ENCODE data around the gene CHD3.
"Not testable (repeated sequence)": the region's sequence is repeated elsewhere in the genome, so short reads cannot be mapped to it uniquely, and the experiment has no call there.

CHD3 gene

DNA sequence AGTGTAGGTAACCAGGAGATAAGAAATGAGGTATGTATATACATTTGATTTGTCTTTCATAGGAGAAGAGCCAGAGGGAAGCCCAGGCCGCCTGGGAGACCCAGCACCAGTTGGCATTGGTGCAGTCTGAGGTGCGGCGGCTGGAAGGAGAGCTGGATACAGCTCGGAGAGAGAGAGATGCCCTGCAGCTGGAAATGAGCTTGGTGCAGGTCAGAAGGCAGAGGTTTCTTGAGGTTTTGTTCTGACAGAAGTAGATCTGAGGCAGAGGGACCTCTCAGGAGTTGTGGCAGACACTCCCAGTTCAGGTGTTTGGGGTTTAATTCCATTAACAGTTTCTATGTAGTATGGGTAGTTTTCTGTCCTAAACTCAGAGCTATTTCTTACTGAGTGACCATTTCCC lies 51.4 kb downstream of the CHD3 start:
- DNase-seq, result no peak

DNA sequence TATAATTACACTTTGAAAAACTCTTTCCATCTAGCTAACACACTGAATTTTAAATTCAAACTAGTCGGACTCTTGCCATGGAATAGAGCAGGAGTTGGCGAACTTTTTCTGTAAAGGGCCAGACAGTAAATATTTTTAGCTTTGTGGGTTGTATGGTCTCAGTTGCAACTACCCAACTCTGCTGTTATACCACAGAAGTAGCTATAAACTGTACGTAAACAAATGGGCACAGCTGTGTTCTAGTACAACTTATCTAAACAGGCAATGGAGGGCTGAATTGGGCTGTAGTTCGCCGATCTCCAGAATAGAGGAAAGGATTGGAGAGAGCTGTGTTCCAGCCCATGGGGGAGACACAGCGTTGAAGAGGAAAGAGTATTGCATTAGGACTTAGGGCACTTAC lies 52.2 kb downstream of the CHD3 start:
- no peak for DNase-seq

DNA sequence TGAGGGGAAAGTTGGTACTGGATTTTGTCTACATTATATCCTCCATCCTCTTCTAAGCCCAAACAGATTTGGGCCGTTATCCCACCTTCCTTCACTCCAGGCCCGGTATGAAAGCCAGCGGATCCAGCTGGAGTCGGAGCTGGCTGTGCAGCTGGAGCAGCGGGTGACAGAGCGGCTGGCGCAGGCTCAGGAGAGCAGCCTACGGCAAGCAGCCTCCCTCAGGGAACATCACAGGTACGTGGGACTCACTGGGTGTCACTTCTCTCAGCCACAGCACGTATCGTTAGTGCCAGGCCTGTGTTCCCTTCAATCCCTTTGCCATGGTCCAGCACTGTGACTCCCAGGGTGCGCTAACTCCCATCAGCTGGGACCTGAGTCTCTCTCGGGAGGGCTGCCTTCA lies 54.7 kb downstream of the CHD3 start:
- DNase-seq, result no peak

DNA sequence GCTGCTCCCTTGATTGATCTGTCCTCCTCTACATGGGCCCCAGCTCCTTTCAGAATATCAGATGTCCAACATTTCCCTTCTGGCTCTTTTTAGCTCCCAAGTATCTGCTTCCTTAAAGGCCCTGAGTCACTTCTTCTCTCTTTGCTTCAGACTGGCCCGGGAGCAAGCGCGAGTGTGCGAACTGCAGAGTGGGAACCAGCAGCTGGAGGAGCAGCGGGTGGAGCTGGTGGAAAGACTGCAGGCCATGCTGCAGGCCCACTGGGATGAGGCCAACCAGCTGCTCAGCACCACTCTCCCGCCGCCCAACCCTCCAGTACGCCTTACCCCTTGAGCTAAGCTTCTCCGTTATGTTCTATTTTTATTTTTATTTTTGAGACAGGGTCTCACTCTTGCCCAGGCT lies 55.7 kb downstream of the CHD3 start:
- DNase-seq, result no peak

DNA sequence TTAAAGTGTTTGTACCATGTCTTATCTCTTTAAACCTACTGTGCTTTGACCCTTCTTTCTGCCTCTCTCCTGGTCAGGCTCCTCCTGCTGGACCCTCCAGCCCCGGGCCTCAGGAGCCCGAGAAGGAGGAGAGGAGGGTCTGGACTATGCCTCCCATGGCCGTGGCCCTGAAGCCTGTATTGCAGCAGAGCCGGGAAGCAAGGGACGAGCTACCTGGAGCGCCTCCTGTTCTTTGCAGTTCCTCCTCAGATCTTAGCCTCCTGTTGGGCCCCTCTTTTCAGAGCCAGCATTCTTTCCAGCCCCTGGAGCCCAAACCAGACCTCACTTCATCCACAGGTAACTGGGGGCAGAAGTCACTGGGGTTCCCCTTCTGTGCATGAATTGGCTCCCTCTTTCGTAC lies 57.1 kb downstream of the CHD3 start:
- no peak for DNase-seq

DNA sequence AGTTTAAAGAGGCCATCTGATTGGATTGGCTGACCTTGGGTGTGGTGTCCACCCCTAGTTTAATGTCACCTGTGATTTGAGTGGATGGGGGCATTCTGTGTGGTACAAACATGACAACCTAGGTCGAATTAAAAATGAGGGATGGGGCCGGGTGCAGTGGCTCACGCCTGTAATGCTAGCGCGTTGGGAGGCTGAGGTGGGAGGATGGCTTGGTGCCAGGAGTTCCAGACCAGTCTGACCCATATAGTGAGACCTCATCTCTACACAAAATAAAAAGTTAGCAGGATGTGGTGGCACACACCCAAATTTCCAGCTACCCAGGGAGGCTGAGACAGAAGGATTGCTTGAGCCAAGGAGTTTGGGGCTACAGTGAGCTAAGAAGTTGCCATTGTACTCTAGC lies 57.9 kb downstream of the CHD3 start:
- no peak for DNase-seq

DNA sequence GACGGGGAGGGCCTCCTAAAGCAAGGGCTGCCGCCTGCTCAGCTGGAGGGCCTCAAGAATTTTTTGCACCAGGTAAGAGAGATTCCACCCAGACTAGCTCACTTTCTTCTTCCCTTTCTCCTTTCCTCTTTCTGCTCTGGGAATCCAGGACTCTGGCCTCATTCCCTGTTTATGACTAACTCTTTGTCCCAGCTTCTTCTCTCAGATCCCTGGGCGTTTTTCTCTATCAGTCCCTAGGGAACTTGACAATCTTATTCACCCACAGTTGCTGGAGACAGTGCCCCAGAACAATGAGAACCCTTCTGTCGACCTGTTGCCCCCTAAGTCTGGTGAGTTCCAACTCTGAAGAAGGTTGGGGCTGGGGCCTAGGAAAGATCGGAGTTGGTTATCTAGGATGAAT lies 59.1 kb downstream of the CHD3 start:
- no peak for DNase-seq

DNA sequence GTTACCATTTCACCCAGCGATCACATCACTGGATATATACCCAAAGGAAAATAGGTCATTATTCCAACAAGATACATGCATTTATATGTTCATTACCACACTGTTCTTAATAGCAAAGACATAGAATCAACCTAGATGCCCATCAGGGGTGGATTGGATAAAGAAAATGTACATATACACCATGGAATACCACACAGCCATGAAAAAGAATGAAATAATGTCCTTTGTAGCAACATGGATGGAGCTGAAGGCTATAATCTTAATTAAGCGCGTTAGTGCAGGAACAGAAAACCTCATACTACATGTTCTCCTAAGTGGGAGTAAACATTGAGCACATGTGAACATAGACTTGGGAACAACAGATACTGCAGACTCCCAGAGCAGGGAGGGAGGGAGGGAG lies 62.0 kb downstream of the CHD3 start:
- DNase-seq, result no peak

DNA sequence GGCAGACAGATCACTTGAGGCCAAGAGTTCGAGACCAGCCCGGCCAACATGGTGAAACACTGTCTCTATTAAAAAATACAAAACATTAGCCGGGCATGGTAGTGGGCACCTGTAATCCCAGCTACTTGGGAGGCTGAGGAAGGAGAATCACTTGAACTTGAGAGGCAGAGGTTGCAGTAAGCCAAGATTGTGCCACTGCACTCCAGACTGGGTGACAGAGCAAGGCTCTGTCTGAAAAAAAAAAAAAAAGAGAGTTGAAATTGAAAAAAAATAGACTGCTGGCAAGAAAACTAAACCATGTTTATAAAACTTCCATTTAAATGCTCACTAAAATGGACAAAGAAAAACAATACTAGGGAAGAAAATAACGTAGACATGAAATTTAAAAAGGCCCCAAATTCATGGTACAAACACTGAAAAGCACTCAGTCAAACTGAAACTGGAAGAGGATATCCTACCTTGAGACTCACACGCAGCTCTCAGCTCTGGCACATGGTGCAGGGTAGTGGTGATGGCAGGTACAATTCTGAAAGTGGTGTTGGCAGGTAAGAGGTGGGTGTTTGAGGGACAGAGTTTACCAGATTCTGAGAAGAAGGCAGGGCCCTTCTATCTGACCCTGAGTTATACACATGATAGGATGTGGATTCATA lies 62.7 kb downstream of the CHD3 start:
- DNase-seq, result no peak

DNA sequence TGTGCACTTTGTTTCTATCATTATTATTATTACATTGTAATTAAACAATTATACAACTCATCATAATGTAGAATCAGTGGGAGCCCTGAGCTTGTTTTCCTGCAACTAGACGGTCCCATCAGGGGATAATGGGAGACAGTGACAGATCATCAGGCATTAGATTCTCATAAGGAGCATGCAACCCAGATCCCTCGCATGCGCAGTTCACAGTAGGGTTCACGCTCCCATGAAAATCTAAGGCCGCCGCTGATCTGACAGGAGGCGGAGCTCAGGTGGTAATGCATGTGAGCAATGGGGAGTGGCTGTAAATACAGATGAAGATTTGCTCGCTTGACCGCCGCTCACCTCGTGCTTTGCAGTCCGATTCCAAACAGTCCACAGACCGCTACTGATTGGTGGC lies 64.7 kb downstream of the CHD3 start:
- not testable (repeated sequence) for DNase-seq

DNA sequence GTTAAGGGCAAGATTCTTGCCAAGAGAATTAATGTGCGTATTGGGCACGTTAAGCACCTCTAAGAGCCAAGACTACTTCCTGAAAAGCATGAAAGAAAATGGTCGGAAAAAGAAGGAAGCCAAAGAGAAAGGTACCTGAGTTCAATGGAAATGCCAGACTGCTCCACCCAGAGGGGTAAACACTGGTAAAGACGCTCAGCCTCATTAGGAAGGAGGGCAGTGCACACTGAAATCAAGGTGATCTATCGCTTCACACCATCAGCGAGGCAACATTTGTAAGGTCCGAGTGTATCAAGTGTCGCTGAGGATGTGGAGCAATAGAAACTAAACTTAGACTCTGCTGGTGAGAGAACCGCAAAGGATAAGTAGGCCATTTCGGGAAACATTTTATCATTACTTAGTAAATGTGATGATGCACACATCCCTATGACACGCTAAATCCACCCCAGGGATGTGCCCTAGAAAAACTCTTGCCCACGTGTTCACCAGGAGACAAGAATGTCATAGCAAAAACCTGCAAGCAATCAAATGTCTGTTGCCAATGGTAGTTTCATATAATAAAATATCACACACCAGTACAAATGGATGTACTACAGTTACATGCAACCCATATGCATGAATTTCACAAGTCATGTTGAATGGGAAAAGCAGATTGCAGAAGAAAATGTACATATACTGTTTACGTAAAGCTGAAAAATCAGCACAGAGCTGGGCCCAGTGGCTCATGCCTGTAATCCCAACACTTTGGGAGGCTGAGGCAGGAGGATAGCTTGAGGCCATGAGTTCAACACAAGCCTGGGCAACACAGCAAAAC lies 67.0 kb downstream of the CHD3 start:
- DNase-seq, result no peak

DNA sequence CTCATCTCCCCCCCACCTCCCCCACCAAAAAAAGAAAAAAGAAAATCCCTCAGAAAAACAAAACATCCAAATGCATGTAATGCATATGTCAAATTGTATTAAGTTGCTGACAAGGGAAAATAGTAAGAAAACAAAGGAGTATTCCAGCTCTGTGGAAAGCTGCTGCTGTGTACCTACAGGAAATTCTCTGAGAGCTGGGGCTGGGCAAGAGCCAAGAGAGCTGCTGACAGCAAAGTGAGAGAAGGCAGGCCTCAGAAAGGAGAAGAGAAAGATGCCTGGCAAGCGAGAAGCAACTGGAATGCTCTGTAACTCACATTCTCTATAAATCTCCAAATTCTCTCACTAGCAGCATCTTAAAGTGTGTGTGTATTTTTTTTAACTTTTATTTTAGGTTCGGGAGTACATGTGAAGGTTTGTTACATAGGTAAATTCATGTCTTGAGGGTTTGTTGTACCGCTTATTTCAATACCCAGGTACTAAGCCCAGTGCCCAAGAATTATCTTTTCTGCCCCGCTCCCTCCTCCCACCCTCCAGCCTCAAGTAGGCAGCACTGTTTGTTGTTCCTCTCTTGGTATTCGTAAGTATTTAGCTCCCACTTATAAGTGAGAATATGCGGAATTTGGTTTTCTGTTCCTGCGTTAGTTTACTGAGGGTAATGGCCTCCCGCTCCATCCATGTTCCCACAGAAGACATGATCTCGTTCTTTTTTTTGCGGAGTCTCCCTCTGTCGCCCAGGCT lies 67.8 kb downstream of the CHD3 start:
- DNase-seq, result no peak

DNA sequence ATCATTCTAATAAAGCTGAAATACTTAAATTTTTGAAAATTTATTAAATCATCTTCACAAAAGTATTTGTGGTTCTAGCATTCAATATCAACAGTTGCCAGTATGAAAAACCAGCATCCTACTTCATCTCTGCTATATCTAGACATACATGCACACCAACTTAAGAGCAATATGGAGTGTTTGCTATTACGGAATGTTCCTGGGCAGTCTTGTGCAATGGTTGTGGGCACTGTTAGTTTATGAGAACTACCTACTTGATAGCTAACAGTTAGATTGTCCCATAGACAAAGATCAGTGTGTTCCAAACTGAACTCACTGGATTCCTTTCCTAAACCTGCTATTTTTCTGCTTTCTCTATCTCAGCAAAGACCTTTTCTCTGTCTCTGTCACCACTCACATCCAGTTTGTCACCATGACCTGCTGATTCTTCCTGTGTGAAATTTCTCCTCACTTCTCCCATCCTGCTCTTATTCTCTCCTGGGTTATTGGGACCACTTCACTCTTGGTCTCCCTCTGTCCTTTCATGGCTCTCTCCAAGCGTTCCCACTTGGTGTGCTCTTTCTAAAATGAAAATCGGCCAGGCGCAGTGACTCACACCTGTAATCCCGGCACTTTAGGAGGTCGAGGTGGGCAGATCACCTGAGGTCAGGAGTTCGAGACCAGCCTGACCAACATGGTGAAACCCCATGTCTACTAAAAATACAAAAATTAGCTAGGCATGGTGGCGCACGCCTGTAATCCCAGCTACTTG lies 71.1 kb downstream of the CHD3 start:
- DNase-seq, result no peak

DNA sequence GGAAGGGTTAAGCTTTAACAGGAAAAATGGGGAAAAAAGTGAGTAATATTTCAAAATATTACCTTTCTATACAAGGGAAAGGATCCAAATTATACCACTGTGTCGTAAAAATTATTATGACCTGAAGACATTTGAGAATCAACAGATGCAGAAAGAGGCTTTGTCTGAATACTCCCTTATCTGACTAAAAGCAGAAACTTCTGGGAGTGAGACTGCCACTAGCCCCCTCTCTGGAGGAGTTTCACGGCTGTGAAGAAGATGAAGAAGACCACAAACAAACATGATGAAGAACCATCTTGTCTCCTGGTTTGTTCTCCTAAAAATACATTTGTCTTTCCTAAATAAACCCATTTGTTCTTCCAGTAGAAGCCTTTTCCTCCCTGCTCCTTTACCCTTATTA lies 72.8 kb downstream of the CHD3 start:
- DNase-seq, result no peak

Measured in NCI-H2081 treated with DMSO at 0.1 percent for 48 hours (cell line).